Purkinje cell (primary cell): ENCODE results near the gene ATP5F1C. TPM values are rescaled to one million over a fixed set of nuclear protein-coding genes. Genes with fewer than 3 reads are reported as not detected.

Experiments
- polyA plus RNA-seq: library from polyadenylated mRNA; unstranded; fragments of >200 nt; fragmentation: Nextera tagmentation; gene quantifications from 2 replicates; pipeline ENCODE4 v1.2.1, GENCODE V29; 2014

ATP5F1C gene
- polyA plus RNA-seq = 2,412 and 2,629 TPM in 2 replicates

DNA sequence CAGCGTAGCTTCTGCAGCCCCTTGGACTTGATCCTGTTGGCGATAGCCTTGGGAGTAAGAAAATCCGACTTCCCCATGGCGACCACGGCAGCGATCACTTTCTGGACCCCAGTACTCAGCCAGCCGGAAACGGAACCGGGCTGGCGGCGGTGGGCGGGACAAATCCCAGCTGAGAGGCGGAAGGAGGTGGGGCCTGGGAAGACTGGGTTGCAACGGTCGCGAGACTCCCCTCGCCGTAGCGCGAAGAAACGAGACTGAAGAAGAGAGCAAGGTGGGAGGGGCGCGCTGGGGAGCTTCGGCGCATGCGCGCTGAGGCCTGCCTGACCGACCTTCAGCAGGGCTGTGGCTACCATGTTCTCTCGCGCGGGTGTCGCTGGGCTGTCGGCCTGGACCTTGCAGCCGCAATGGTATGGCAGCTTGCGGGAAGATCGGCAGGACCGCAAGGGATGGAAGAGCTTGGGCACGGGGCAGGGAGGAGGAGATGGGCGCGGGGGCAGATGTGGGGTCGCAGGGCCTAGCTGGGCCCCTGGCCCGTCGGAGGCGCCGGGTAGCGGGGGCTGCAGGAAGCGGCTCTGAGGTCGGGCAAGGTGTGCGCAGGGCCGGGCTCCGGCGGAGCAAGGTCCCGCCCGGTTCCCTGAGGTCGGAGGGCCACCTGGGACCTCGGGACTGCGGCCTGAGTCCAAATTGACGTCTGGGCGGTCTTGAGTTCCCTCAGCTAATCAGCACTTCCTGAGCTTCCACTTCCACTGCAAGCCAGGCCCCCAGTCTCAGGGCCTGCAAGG lies at the start of gene ATP5F1C, which contains the start of gene KIN:
Gene ATP5F1C, plus strand, starts transcription at position 321 of the 782 bp plus-strand sequence. Its CDS starts 31 bp downstream, at position 352.
Gene KIN, minus strand, starts transcription at position 137 of the 782 bp plus-strand sequence. Its CDS starts 60 bp downstream, at position 77.

DNA sequence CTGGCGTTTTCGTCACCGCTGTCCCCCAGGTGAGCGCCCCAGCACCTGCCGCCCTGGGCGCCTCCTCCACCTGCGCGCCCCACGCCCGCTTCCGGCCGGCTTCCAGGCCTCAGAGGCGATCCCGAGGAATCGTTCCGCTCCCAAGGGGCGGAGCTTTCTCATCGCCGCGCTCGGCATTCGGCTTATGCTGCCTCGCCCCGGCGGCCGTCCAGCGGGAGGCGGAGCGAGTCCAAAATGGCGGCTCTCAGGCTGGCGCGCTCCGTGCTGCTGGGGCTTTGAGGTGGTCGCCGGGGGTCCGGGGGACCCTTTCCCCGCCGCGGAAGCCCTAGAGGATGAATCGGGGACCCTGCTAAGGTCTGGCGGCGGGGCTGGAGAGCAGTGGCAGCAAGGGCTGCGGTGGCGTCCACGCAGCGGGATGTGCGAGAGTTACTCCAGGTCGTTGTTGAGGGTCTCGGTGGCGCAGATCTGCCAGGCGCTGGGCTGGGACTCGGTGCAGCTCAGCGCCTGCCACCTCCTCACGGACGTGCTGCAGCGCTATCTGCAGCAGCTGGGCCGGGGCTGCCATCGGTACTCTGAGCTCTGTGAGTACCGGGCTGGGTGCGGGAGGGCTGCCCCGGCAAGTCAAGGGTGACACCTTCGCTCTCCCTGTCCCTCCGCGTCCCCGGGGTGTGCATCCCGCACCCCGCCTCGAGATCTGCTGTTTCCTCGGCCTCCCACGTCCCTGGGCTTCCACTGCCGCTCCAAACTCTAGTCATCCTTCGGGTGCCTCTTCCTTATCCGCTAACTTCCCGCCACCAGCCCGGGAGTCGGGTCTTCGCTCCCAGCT lies 30.5 kb downstream of the ATP5F1C start, which contains the start of gene TAF3:
Gene TAF3, plus strand, starts transcription at position 211 of the 826 bp plus-strand sequence. Its CDS starts 205 bp downstream, at position 416.

Other genes with a start within 250 kb of the ATP5F1C start
- gene ITIH5, start 121.2 kb upstream of the ATP5F1C start, polyA plus RNA-seq = 0.70 TPM in 1 of 2 replicates, not detected in the other
- gene ITIH2, start 84.9 kb upstream of the ATP5F1C start, polyA plus RNA-seq = 0.11 and 3.4 TPM in 2 replicates
- gene KIN, start 184 bp upstream of the ATP5F1C start, polyA plus RNA-seq = 24.3 and 28.1 TPM in 2 replicates
- 5.1 and 6.1 TPM in 2 replicates for gene TAF3, start 30.3 kb downstream of the ATP5F1C start, polyA plus RNA-seq